H1 (cell line): Measurements from ENCODE around the gene ASB6. TPM values are rescaled to one million over a fixed set of nuclear protein-coding genes. Genes with fewer than 3 reads are reported as not detected.
A peak's percentile ranks its signal among the peaks of the same experiment; 100 is the strongest.

Experiments used
- CTCF ChIA-PET: fragments of 300-600 bp; sonication (Branson Sonifier 250); formaldehyde crosslinking; loops from one replicate; lab custom pipeline; 2021; ENCODE audit not compliant: partially characterized antibody; lab: Charles Lee
- POLR2A ChIA-PET: fragments of 300-600 bp; sonication (Branson Sonifier 250); formaldehyde crosslinking; loops from one replicate; lab custom pipeline; 2021; ENCODE audit warnings: inconsistent platforms; ENCODE audit not compliant: partially characterized antibody; lab: Charles Lee
- DNase-seq, 2 experiments: peaks; one replicate each; pipeline versions ENCODE4 v3.0.0 to v3.0.0-alpha.2; 2010 to 2022; ENCODE audit warnings: low spot score in 2 of 2, low read depth in 1 of 2, mixed read lengths in 1 of 2
- FAIRE-seq: peaks from 2 replicates; lab custom pipeline; 2011; peaks lifted over from hg19 to GRCh38; lab: Jason Lieb, UNC
- H2AFZ ChIP-seq: 2 replicates; pipeline ENCODE4 v1.8.1; 2012; ENCODE audit warnings: low read length, inconsistent platforms
- H2AK5ac ChIP-seq: 2 replicates; pipeline ENCODE4 v1.6.1; 2013; ENCODE audit warnings: low read depth, low read length
- H2BK120ac ChIP-seq: replicated peaks from 2 replicates; pipeline ENCODE3; 2013; ENCODE audit warnings: low read depth, low read length, inconsistent platforms
- H2BK12ac ChIP-seq: 2 replicates; pipeline ENCODE4 v1.6.1; 2013; ENCODE audit warnings: low read depth, low read length
- H2BK15ac ChIP-seq: 2 replicates; pipeline ENCODE4 v1.6.1; 2013; ENCODE audit warnings: low read length
- H2BK20ac ChIP-seq: 2 replicates; pipeline ENCODE4 v1.6.1; 2013; ENCODE audit warnings: low read length
- H2BK5ac ChIP-seq: 2 replicates; pipeline ENCODE4 v1.6.1; 2013; ENCODE audit warnings: low read depth, low read length
- H3K14ac ChIP-seq: 2 replicates; pipeline ENCODE4 v1.6.1; 2013; ENCODE audit warnings: inconsistent platforms; ENCODE audit not compliant: insufficient read length
- H3K18ac ChIP-seq: 2 replicates; pipeline ENCODE4 v1.6.1; 2013; ENCODE audit warnings: low read length; ENCODE audit errors: extremely low read depth
- H3K23ac ChIP-seq: 2 replicates; pipeline ENCODE4 v1.6.1; 2013; ENCODE audit warnings: inconsistent platforms; ENCODE audit not compliant: insufficient read length
- H3K23me2 ChIP-seq: 2 replicates; pipeline ENCODE4 v1.6.1; 2013; ENCODE audit warnings: low read depth, low read length
- H3K27ac ChIP-seq: 2 replicates; pipeline ENCODE4 v1.6.1; 2011; ENCODE audit warnings: low read depth, low read length, inconsistent platforms
- H3K27me3 ChIP-seq, 4 experiments: replicated peaks in 1 of 4; 1 replicate in 1 of 4; 2 replicates in 3 of 4; pipeline versions ENCODE4 v1.6.1 to v1.8.1; 2011 to 2013; ENCODE audit warnings: low read length in 3 of 4, mild to moderate bottlenecking in 3 of 4, inconsistent platforms in 2 of 4, mixed read lengths in 2 of 4, moderate library complexity in 1 of 4; ENCODE audit not compliant: control insufficient read depth in 3 of 4, insufficient read depth in 3 of 4; ENCODE audit errors: extremely low read depth in 1 of 4
- H3K36me3 ChIP-seq, 4 experiments: 2 replicates each; pipeline versions ENCODE4 v1.6.1 to v1.8.1; 2011 to 2013; ENCODE audit warnings: mild to moderate bottlenecking in 4 of 4, low read length in 3 of 4, moderate library complexity in 2 of 4, control low read depth in 1 of 4, inconsistent platforms in 1 of 4; ENCODE audit not compliant: insufficient read depth in 4 of 4, control insufficient read depth in 2 of 4
- H3K4ac ChIP-seq: replicated peaks from 2 replicates; pipeline ENCODE3; 2013; ENCODE audit warnings: low read length, low read depth, mixed read lengths, inconsistent platforms; ENCODE audit not compliant: insufficient read length
- H3K4me1 ChIP-seq, 4 experiments: replicated peaks in 1 of 4; 1 replicate in 1 of 4; 2 replicates in 3 of 4; pipeline versions ENCODE4 v1.6.1 to v1.8.1; 2011 to 2013; ENCODE audit warnings: low read length in 3 of 4, inconsistent platforms in 2 of 4, mixed read lengths in 1 of 4; ENCODE audit not compliant: insufficient read depth in 4 of 4, control insufficient read depth in 3 of 4
- H3K4me2 ChIP-seq, 2 experiments: 2 replicates each; pipeline versions ENCODE4 v1.6.1 to v1.8.1; 2011 to 2013; ENCODE audit warnings: low read depth in 2 of 2, low read length in 2 of 2, control low read depth in 1 of 2, inconsistent platforms in 1 of 2, mild to moderate bottlenecking in 1 of 2; ENCODE audit not compliant: insufficient read depth in 1 of 2
- H3K4me3 ChIP-seq, 4 experiments: fragments of 200-600, 300-600 bp in 1 of 4; sonication (generic), shearing (Covaris generic), sonication (Bioruptor Twin) in 1 of 4; 2 replicates each; pipeline versions ENCODE4 v1.5.1 to v1.8.1; 2011 to 2016; ENCODE audit warnings: low read length in 4 of 4, low read depth in 3 of 4, control low read depth in 2 of 4, inconsistent platforms in 2 of 4, mild to moderate bottlenecking in 2 of 4, mixed read lengths in 1 of 4, moderate library complexity in 1 of 4; ENCODE audit not compliant: insufficient read depth in 2 of 4; ENCODE audit errors: extremely low read depth in 1 of 4
- H3K56ac ChIP-seq: replicated peaks from 2 replicates; pipeline ENCODE3; 2013; ENCODE audit warnings: low read depth, mild to moderate bottlenecking, mixed read lengths, low read length, inconsistent platforms; ENCODE audit not compliant: insufficient read length
- H3K79me1 ChIP-seq: 2 replicates; pipeline ENCODE4 v1.6.1; 2013; ENCODE audit warnings: low read depth, low read length, control low read depth
- H3K79me2 ChIP-seq, 2 experiments: 2 replicates each; pipeline versions ENCODE4 v1.6.1 to v1.8.1; 2012 to 2013; ENCODE audit warnings: low read length in 2 of 2, mild to moderate bottlenecking in 2 of 2, inconsistent platforms in 1 of 2; ENCODE audit not compliant: insufficient read depth in 2 of 2, control insufficient read depth in 1 of 2
- H3K9ac ChIP-seq, 4 experiments: replicated peaks in 1 of 4; 1 replicate in 1 of 4; 2 replicates in 3 of 4; pipeline versions ENCODE4 v1.6.1 to v1.8.1; 2011 to 2013; ENCODE audit warnings: low read depth in 3 of 4, low read length in 3 of 4, control low read depth in 2 of 4, mild to moderate bottlenecking in 2 of 4, moderate library complexity in 2 of 4, inconsistent platforms in 1 of 4; ENCODE audit errors: extremely low read depth in 1 of 4
- H3K9me3 ChIP-seq, 2 experiments: 2 replicates each; pipeline versions ENCODE4 v1.6.1 to v1.8.1; 2012 to 2013; ENCODE audit warnings: mild to moderate bottlenecking in 2 of 2, moderate library complexity in 2 of 2, control low read depth in 1 of 2, inconsistent platforms in 1 of 2, low read depth in 1 of 2, low read length in 1 of 2, mixed read lengths in 1 of 2; ENCODE audit not compliant: insufficient read depth in 2 of 2
- H4K20me1 ChIP-seq, 2 experiments: replicated peaks in 1 of 2; 2 replicates each; pipeline versions ENCODE3 to v1.8.1; 2011 to 2013; ENCODE audit warnings: inconsistent platforms in 2 of 2, low read length in 2 of 2, mild to moderate bottlenecking in 1 of 2; ENCODE audit not compliant: insufficient read depth in 2 of 2, control insufficient read depth in 1 of 2
- H4K5ac ChIP-seq: 2 replicates; pipeline ENCODE4 v1.6.1; 2013; ENCODE audit warnings: low read length, low read depth, mixed read lengths, inconsistent platforms; ENCODE audit not compliant: insufficient read length
- H4K8ac ChIP-seq: 2 replicates; pipeline ENCODE4 v1.8.0; 2013; ENCODE audit warnings: mild to moderate bottlenecking, moderate library complexity, low read length, inconsistent platforms; ENCODE audit not compliant: insufficient read depth; ENCODE audit errors: extremely low read depth
- H4K91ac ChIP-seq: replicated peaks from 2 replicates; pipeline ENCODE3; 2013; ENCODE audit warnings: low read length, mixed read lengths, inconsistent platforms; ENCODE audit not compliant: insufficient read length
- EGR1 ChIP-seq: IDR thresholded peaks from 2 replicates; pipeline ENCODE4 v1.6.1; 2011; ENCODE audit warnings: low read depth, low read length, borderline replicate concordance
- EP300 ChIP-seq, 2 experiments: IDR thresholded peaks; 1 replicate in 1 of 2; 2 replicates in 1 of 2; pipeline ENCODE4 v1.6.1; 2011 to 2012; ENCODE audit warnings: low read depth in 2 of 2, low read length in 2 of 2, mild to moderate bottlenecking in 2 of 2, borderline replicate concordance in 1 of 2, inconsistent platforms in 1 of 2, moderate library complexity in 1 of 2
- KDM1A ChIP-seq: fragments of 200-600, 300-600 bp; sonication (generic); IDR thresholded peaks from 2 replicates; pipeline ENCODE4 v1.7.1; 2016; ENCODE audit warnings: mild to moderate bottlenecking, low read length, borderline replicate concordance
- NANOG ChIP-seq: IDR thresholded peaks from 2 replicates; pipeline ENCODE4 v1.6.1; 2011; ENCODE audit warnings: low read length, low read depth, mild to moderate bottlenecking, inconsistent platforms; ENCODE audit not compliant: insufficient read depth, poor library complexity, severe bottlenecking
- POLR2AphosphoS5 ChIP-seq: IDR thresholded peaks from 2 replicates; pipeline ENCODE4 v1.6.1; 2011; ENCODE audit warnings: low read depth, low read length
- RXRA ChIP-seq: IDR thresholded peaks from 2 replicates; pipeline ENCODE4 v1.6.1; 2011; ENCODE audit warnings: low read depth, mild to moderate bottlenecking, low read length, moderate library complexity; ENCODE audit not compliant: insufficient read depth
- WGBS, 2 experiments: shearing (Covaris generic) in 1 of 2; methylation state at CpG; one replicate each; pipeline versions ENCODE4 v1.1.6 to v1.1.7; 2013 to 2015; ENCODE audit warnings: low lambda C conversion rate in 2 of 2, mixed read lengths in 2 of 2, inconsistent platforms in 1 of 2, low coverage in 1 of 2, missing lambda C conversion rate in 1 of 2; ENCODE audit not compliant: insufficient replicate concordance in 2 of 2, insufficient coverage in 1 of 2, insufficient read length in 1 of 2; ENCODE audit errors: extremely low coverage in 1 of 2, missing lambda C conversion rate in 1 of 2; 5-methylcytosine and 5-hydroxymethylcytosine counted together
- polyA plus RNA-seq, 7 experiments: library from polyadenylated mRNA; depleted of rRNA in 3 of 7; stranded (reverse) in 5 of 7; unstranded in 2 of 7; fragments of >200 nt in 5 of 7; fragments of 200-250 nt in 2 of 7; gene quantifications; 1 replicate in 5 of 7; 2 replicates in 1 of 7; 4 replicates in 1 of 7; pipeline versions ENCODE4 v1.2.1 to v1.2.3, GENCODE V29; 2011 to 2013; ENCODE audit warnings: missing spikeins in 2 of 7, mixed read lengths in 2 of 7
- total RNA-seq: library from RNA; stranded (reverse); fragmentation: NEBNext Ultra II Directional; extraction: Animal tissue kit (Norgen Biotek cat#: 25700); gene quantifications from 2 replicates; pipeline ENCODE4 v1.2.1, GENCODE V29; 2021
- TF ChIP-seq, protein P1 (sequence below): IDR thresholded peaks from 2 replicates; pipeline ENCODE4 v1.6.1; 2012; ENCODE audit warnings: low read length, inconsistent platforms
- TF ChIP-seq, protein P2 (sequence below): IDR thresholded peaks from 2 replicates; pipeline ENCODE4 v1.6.1; 2011; ENCODE audit warnings: low read depth, mild to moderate bottlenecking, low read length; ENCODE audit not compliant: insufficient read depth

Gene ASB6
- total and polyA plus RNA-seq, 2 of the 8 experiments (the other 6 are each of a cell fraction or from before 2014, with no cell fraction given): 14.0 to 17.3 TPM

DNA sequence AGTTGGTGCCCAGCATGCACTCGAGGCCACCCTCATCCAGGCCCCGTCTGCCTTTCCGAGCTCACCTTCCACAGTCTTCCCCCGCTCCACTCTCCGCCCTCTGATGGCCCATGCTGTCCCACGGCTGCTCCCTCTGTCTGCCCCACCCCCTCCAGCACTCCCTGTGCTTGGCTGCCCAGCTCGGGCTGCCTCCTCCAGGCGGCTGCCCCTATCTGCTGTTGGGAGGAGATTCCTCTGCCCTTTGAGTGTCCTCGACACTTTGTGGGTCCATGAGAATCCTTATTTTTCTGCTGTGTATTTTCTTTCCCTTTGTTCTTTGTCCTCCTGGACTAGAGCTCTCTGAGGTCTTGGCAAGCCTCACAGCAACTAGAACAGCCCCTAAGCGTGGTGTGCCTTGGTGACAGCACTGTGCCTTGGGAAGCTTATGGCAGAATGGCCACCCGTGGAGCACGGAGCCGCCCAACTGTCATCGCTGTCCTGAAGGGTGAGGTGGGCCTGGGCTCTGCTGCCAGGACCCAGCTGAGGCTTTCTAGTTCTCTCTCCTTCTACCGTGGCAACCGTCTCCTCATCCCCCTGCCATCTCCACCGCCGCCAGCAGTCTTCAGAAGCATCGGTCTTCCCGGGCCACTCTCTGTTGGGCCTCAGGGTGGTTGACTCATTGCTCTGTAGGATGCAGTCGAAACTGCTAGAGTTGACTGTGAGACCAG is 10.8 kb downstream of the ASB6 start:
- H3K23ac ChIP-seq: no peak overlapping the region
- DNase-seq (no peak), FAIRE-seq (no peak)
- ChIA-PET POLR2A (interaction anchor here (1.4 to 8.4 kb wide), 3 partner anchors 8 to 67 kb away, joined by 5 to 95 read pairs (median 7); partner anchors contain the start of genes ASB6 and C9orf50), CTCF (interaction anchor here (0.6 to 4.4 kb wide), 14 partner anchors 10 to 773 kb away, joined by 3 to 18 read pairs (median 4); partner anchors contain the start of genes ASB6 and C9orf50)
- H2BK120ac ChIP-seq: no peak overlapping the region
- peak overlapping the region in 1 of 4 experiments; percentile 1; a peak in 3 of 7 replicates for H3K9ac ChIP-seq
- H3K27me3 ChIP-seq: no peaks in the 10 kb centered on the region
- H3K14ac ChIP-seq: no peak overlapping the region
- H4K20me1 ChIP-seq: peaks cover 57 to 83% of the 10 kb centered on the region in 2 experiments
- H3K79me1 ChIP-seq: peaks cover 43% of the 10 kb centered on the region
- H2AFZ ChIP-seq: no peak overlapping the region
- H4K8ac ChIP-seq: no peak overlapping the region; the same call in 1 of the 2 replicates
- no peak overlapping the region for H3K18ac ChIP-seq
- no peak overlapping the region for H3K56ac ChIP-seq
- peaks cover 10 to 18% (median 10%) of the 10 kb centered on the region in 4 experiments for H3K4me1 ChIP-seq
- peaks cover 11% of the 10 kb centered on the region for H3K23me2 ChIP-seq
- 87% methylated on average over 21 of the region's 21 CpGs; no CpG with 5 or more reads in 1 of the 2 experiments for WGBS, 2 experiments
- H4K5ac ChIP-seq: no peak overlapping the region
- H3K27ac ChIP-seq: no peak overlapping the region
- no peak overlapping the region for H2BK12ac ChIP-seq
- no peak overlapping the region for H4K91ac ChIP-seq
- H2BK15ac ChIP-seq: no peak overlapping the region
- H3K4me3 ChIP-seq: no peak overlapping the region
- H3K36me3 ChIP-seq: peaks cover 13 to 44% (median 27%) of the 10 kb centered on the region in 4 experiments
- H2BK20ac ChIP-seq: no peak overlapping the region
- no peak overlapping the region; a peak in 1 of 4 replicates for H3K4me2 ChIP-seq
- H2BK5ac ChIP-seq: 0 out of 2 replicates have a peak overlapping the region, but pooled peaks have one; percentile 52
- TF ChIP-seq POLR2AphosphoS5 (0 out of 2 replicates have a peak, but pooled peaks have one; percentile 11), RXRA (no peak), NANOG (no peak), KDM1A (no peak), EP300 (IDR thresholded peaks at IDR 0.05; ENCODE audit: borderline replicate concordance in 1 of 2, low read depth in 2 of 2, low read length in 2 of 2) (peak in 1 of 2 experiments; percentile 37; a peak in 1 of 3 replicates), EGR1 (no peak)
- TF ChIP-seq, protein P1, sequence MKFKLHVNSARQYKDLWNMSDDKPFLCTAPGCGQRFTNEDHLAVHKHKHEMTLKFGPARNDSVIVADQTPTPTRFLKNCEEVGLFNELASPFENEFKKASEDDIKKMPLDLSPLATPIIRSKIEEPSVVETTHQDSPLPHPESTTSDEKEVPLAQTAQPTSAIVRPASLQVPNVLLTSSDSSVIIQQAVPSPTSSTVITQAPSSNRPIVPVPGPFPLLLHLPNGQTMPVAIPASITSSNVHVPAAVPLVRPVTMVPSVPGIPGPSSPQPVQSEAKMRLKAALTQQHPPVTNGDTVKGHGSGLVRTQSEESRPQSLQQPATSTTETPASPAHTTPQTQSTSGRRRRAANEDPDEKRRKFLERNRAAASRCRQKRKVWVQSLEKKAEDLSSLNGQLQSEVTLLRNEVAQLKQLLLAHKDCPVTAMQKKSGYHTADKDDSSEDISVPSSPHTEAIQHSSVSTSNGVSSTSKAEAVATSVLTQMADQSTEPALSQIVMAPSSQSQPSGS: no peak
- TF ChIP-seq, protein P2, sequence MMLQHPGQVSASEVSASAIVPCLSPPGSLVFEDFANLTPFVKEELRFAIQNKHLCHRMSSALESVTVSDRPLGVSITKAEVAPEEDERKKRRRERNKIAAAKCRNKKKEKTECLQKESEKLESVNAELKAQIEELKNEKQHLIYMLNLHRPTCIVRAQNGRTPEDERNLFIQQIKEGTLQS: no peak
- no peak overlapping the region for H2AK5ac ChIP-seq
- H3K79me2 ChIP-seq: peaks cover 52 to 77% of the 10 kb centered on the region in 2 experiments
- H3K9me3 ChIP-seq: no peaks in the 10 kb centered on the region
- H3K4ac ChIP-seq: no peak overlapping the region
